ENCODE data around the gene SCN4B. TPM values are rescaled to one million over a fixed set of nuclear protein-coding genes. Genes with fewer than 3 reads are reported as not detected.
"Not testable (repeated sequence)": the region's sequence is repeated elsewhere in the genome, so short reads cannot be mapped to it uniquely, and the experiment has no call there.

The SCN4B gene
- total and polyA plus RNA-seq, 4 experiments from 2014 or later: not detected

- Mint-ChIP-seq H3K4me3 (no peak overlapping the region), H3K27me3 (no peaks in the 10 kb centered on the region), H3K36me3 (peaks cover 58 to 64% of the 10 kb centered on the region in 2 donors), H3K4me1 (peaks cover 3 to 14% (median 8%) of the 10 kb centered on the region in 4 donors), H3K27ac (no peak overlapping the region), H3K9me3 (peaks cover 0 to 24% (median 11%) of the 10 kb centered on the region in 8 donors)
- ChIA-PET POLR2A (ENCODE audit: partially characterized antibody) (no interaction called here), CTCF (ENCODE audit: partially characterized antibody) (interaction anchor here (1.9 to 2.0 kb wide), 2 partner anchors 97 to 100 kb away, joined by 5 to 9 read pairs; no protein-coding TSS in a partner anchor)
- Histone ChIP-seq H3K4me1 (ENCODE audit: insufficient read depth, low read length) (peaks cover 14% of the 10 kb centered on the region), H3K36me3 (ENCODE audit: insufficient read depth, low read length) (peaks cover 27% of the 10 kb centered on the region), H3K9me3 (ENCODE audit: control insufficient read depth in 1 of 2, low read length in 2 of 2) (no peaks in the 10 kb centered on the region), H3K27ac (ENCODE audit: low read depth, low read length) (no peak overlapping the region), H3K27me3 (ENCODE audit: insufficient read depth, low read length) (no peaks in the 10 kb centered on the region), H3K4me3 (ENCODE audit: low read length in 2 of 2) (no peak overlapping the region)
- DNase-seq: peak in 1 of 5 donors; percentile 20
- intact Hi-C loops (cut with micrococcal nuclease): no loop called here
These were observed 42.4 kb upstream of the SCN4B start for GRCh38 chr11:118194835-118195627.

- ChIA-PET CTCF (ENCODE audit: partially characterized antibody) (interaction anchor here (1.5 kb wide), 1 partner anchor 97 kb away, joined by 6 read pairs; no protein-coding TSS in a partner anchor), POLR2A (ENCODE audit: partially characterized antibody) (no interaction called here)
- peaks cover 3 to 12% (median 7%) of the 10 kb centered on the region in 4 donors for H3K4me1 Mint-ChIP-seq
- peaks cover 0 to 29% (median 12%) of the 10 kb centered on the region in 8 donors for H3K9me3 Mint-ChIP-seq
- Histone ChIP-seq H3K4me3 (ENCODE audit: low read length in 2 of 2) (no peak overlapping the region), H3K27ac (ENCODE audit: low read depth, low read length) (no peak overlapping the region), H3K36me3 (ENCODE audit: insufficient read depth, low read length) (peaks cover 27% of the 10 kb centered on the region), H3K4me1 (ENCODE audit: insufficient read depth, low read length) (peaks cover 12% of the 10 kb centered on the region), H3K9me3 (ENCODE audit: control insufficient read depth in 1 of 2, low read length in 2 of 2) (no peaks in the 10 kb centered on the region), H3K27me3 (ENCODE audit: insufficient read depth, low read length) (no peaks in the 10 kb centered on the region)
- H3K27ac Mint-ChIP-seq: no peak overlapping the region
- H3K4me3 Mint-ChIP-seq: no peak overlapping the region
- peaks cover 56 to 64% of the 10 kb centered on the region in 2 donors for H3K36me3 Mint-ChIP-seq
- intact Hi-C loops (cut with micrococcal nuclease): no loop called here
- H3K27me3 Mint-ChIP-seq: peaks cover 0 to 3% of the 10 kb centered on the region in 2 donors
- no peak for DNase-seq
These were observed 41.4 kb upstream of the SCN4B start for GRCh38 chr11:118193910-118194566.

- H3K9me3 ChIP-seq (ENCODE audit: control insufficient read depth in 1 of 2, low read length in 2 of 2); H3K27me3 ChIP-seq (ENCODE audit: insufficient read depth, low read length); H3K4me3 ChIP-seq (ENCODE audit: low read length in 2 of 2); intact Hi-C loops (cut with micrococcal nuclease); H3K4me1 ChIP-seq (ENCODE audit: insufficient read depth, low read length); H3K27me3 Mint-ChIP-seq; H3K4me3 Mint-ChIP-seq; DNase-seq; H3K27ac ChIP-seq (ENCODE audit: low read depth, low read length); H3K4me1 Mint-ChIP-seq: not testable (repeated sequence)
- peaks cover 24% of the 10 kb centered on the region for H3K36me3 ChIP-seq (ENCODE audit: insufficient read depth, low read length)
- ChIA-PET POLR2A (ENCODE audit: partially characterized antibody) (interaction anchor here (1.0 kb wide), 1 partner anchor 151 kb away, joined by 3 read pairs; the partner anchor contains the start of gene CD3G), CTCF (ENCODE audit: partially characterized antibody) (interaction anchor here (1.5 kb wide), 1 partner anchor 98 kb away, joined by 6 read pairs; no protein-coding TSS in a partner anchor)
- Mint-ChIP-seq H3K36me3 (peaks cover 46 to 54% of the 10 kb centered on the region in 2 donors), H3K9me3 (peaks cover 0 to 29% (median 12%) of the 10 kb centered on the region in 8 donors), H3K27ac (peak overlapping the region in 1 of 7 donors; percentile 28)
These were observed 40.2 kb upstream of the SCN4B start for GRCh38 chr11:118192817-118193216.

- H3K27ac ChIP-seq (ENCODE audit: low read depth, low read length); POLR2A ChIA-PET (ENCODE audit: partially characterized antibody); H3K4me3 ChIP-seq (ENCODE audit: low read length in 2 of 2); intact Hi-C loops (cut with micrococcal nuclease); H3K9me3 ChIP-seq (ENCODE audit: control insufficient read depth in 1 of 2, low read length in 2 of 2); DNase-seq; H3K4me1 ChIP-seq (ENCODE audit: insufficient read depth, low read length); H3K4me1 Mint-ChIP-seq; H3K27me3 ChIP-seq (ENCODE audit: insufficient read depth, low read length); CTCF ChIA-PET (ENCODE audit: partially characterized antibody); H3K27ac Mint-ChIP-seq: not testable (repeated sequence)
- Mint-ChIP-seq H3K9me3 (peaks cover 0 to 29% (median 12%) of the 10 kb centered on the region in 8 donors), H3K36me3 (peaks cover 37 to 45% of the 10 kb centered on the region in 2 donors), H3K4me3 (peak overlapping the region in 1 of 8 donors; percentile 9), H3K27me3 (peaks cover 6 to 11% of the 10 kb centered on the region in 2 donors)
- peaks cover 14% of the 10 kb centered on the region for H3K36me3 ChIP-seq (ENCODE audit: insufficient read depth, low read length)
These were observed 38.4 kb upstream of the SCN4B start for GRCh38 chr11:118190942-118191506.

GRCh38 chr11:118186346-118187107 is 33.9 kb upstream of the SCN4B start:
- CTCF ChIA-PET (ENCODE audit: partially characterized antibody): interaction anchor here (0.7 to 2.7 kb wide), 4 partner anchors 12 to 109 kb away, joined by 3 to 15 read pairs (median 8); no protein-coding TSS in a partner anchor

GRCh38 chr11:118184784-118185579 is 32.4 kb upstream of the SCN4B start:
- H3K27ac ChIP-seq (ENCODE audit: low read depth, low read length): no peak overlapping the region
- H3K27me3 Mint-ChIP-seq: peaks cover 6 to 19% of the 10 kb centered on the region in 2 donors

More at GRCh38 chr11:118186346-118187107, 33.9 kb upstream of the SCN4B start:
- Mint-ChIP-seq H3K4me1 (peaks cover 0 to 4% (median 0%) of the 10 kb centered on the region in 4 donors), H3K9me3 (peaks cover 0 to 16% (median 8%) of the 10 kb centered on the region in 8 donors), H3K27ac (no peak overlapping the region), H3K4me3 (no peak overlapping the region), H3K36me3 (peaks cover 4 to 7% of the 10 kb centered on the region in 2 donors), H3K27me3 (peaks cover 6 to 19% of the 10 kb centered on the region in 2 donors)
- Histone ChIP-seq H3K4me3 (ENCODE audit: low read length in 2 of 2) (no peak overlapping the region), H3K36me3 (ENCODE audit: insufficient read depth, low read length) (no peaks in the 10 kb centered on the region), H3K27me3 (ENCODE audit: insufficient read depth, low read length) (no peaks in the 10 kb centered on the region), H3K4me1 (ENCODE audit: insufficient read depth, low read length) (no peaks in the 10 kb centered on the region), H3K9me3 (ENCODE audit: control insufficient read depth in 1 of 2, low read length in 2 of 2) (no peaks in the 10 kb centered on the region), H3K27ac (ENCODE audit: low read depth, low read length) (no peak overlapping the region)
- POLR2A ChIA-PET (ENCODE audit: partially characterized antibody): interaction anchor here (0.6 kb wide), 1 partner anchor 12 kb away, joined by 3 read pairs; no protein-coding TSS in a partner anchor
- intact Hi-C loops (cut with micrococcal nuclease): no loop called here
- no peak for DNase-seq

More at GRCh38 chr11:118184784-118185579, 32.4 kb upstream of the SCN4B start:
- CTCF ChIA-PET (ENCODE audit: partially characterized antibody): interaction anchor here (0.9 to 2.7 kb wide), 4 partner anchors 13 to 109 kb away, joined by 3 to 15 read pairs (median 6); no protein-coding TSS in a partner anchor
- no peak for DNase-seq
- no peaks in the 10 kb centered on the region for H3K27me3 ChIP-seq (ENCODE audit: insufficient read depth, low read length)
- Mint-ChIP-seq H3K4me1 (peaks cover 0 to 4% (median 0%) of the 10 kb centered on the region in 4 donors), H3K9me3 (peaks cover 0 to 8% (median 0%) of the 10 kb centered on the region in 8 donors), H3K4me3 (no peak overlapping the region), H3K36me3 (no peaks in the 10 kb centered on the region), H3K27ac (peak overlapping the region in 1 of 7 donors; percentile 39)
- H3K9me3 ChIP-seq (ENCODE audit: control insufficient read depth in 1 of 2, low read length in 2 of 2): no peaks in the 10 kb centered on the region
- H3K4me3 ChIP-seq (ENCODE audit: low read length in 2 of 2): no peak overlapping the region
- H3K36me3 ChIP-seq (ENCODE audit: insufficient read depth, low read length): no peaks in the 10 kb centered on the region
- POLR2A ChIA-PET (ENCODE audit: partially characterized antibody): no interaction called here
- no peaks in the 10 kb centered on the region for H3K4me1 ChIP-seq (ENCODE audit: insufficient read depth, low read length)
- intact Hi-C loops (cut with micrococcal nuclease): no loop called here

All from CD4-positive, alpha-beta memory T cell (primary cell).